Measurements from ENCODE around the gene C6orf141. TPM values are rescaled to one million over a fixed set of nuclear protein-coding genes. Genes with fewer than 3 reads are reported as not detected.
A peak's percentile ranks its signal among the peaks of the same experiment; 100 is the strongest.

The C6orf141 gene
- polyA plus RNA-seq (2011; rRNA removed) (not detected in 2 replicates), polyA minus RNA-seq (2011; rRNA and poly(A)+ RNA removed) (not detected in 2 replicates)

- TF ChIP-seq CTCF (IDR thresholded peaks at IDR 0.05; ENCODE audit: low read depth, low read length), result no peak
- no peak within 1 kb of the TSS for H3K27ac ChIP-seq (ENCODE audit: low read depth, low read length)
- peak within 1 kb of the TSS; percentile 43 for H3K4me3 ChIP-seq (ENCODE audit: low read depth, low read length)
- ChIA-PET POLR2A (no interaction called here), CTCF (interaction anchor here (1.0 to 14.7 kb wide), 4 partner anchors 9 to 299 kb away, joined by 3 to 177 read pairs (median 16); no protein-coding TSS in a partner anchor)
- no peaks in the 10 kb centered on the region; the same call in 1 of the 2 replicates for H3K9me3 ChIP-seq (ENCODE audit: control insufficient read depth, insufficient read depth, low read length)
- H3K27me3 ChIP-seq (ENCODE audit: control insufficient read depth, insufficient read depth, low read length), result peaks cover 16% of the 10 kb centered on the region
- DNase-seq (ENCODE audit: low read depth, low spot score), result no peak
Measured at GRCh38 chr6:49550492-49551077, at the start of gene C6orf141. TSS of gene C6orf141 (plus strand) at chr6:49550668. CDS start at chr6:49550793, 125 bp downstream.

- H3K4me3 ChIP-seq (ENCODE audit: low read depth, low read length), result no peak overlapping the region
- H3K27ac ChIP-seq (ENCODE audit: low read depth, low read length), result no peak overlapping the region
- ChIA-PET CTCF (interaction anchor here (0.6 kb wide), 1 partner anchor 29 kb away, joined by 5 read pairs; no protein-coding TSS in a partner anchor), POLR2A (no interaction called here)
- no peaks in the 10 kb centered on the region for H3K27me3 ChIP-seq (ENCODE audit: control insufficient read depth, insufficient read depth, low read length)
- TF ChIP-seq CTCF (IDR thresholded peaks at IDR 0.05; ENCODE audit: low read depth, low read length), result no peak
- H3K9me3 ChIP-seq (ENCODE audit: control insufficient read depth, insufficient read depth, low read length), result no peaks in the 10 kb centered on the region
- no peak for DNase-seq (ENCODE audit: low read depth, low spot score)
Measured at GRCh38 chr6:49504666-49505065, 45.8 kb upstream of the C6orf141 start.

GRCh38 chr6:49506569-49507111 lies 43.8 kb upstream of the C6orf141 start:
- DNase-seq (ENCODE audit: low read depth, low spot score), result no peak
- H3K27me3 ChIP-seq (ENCODE audit: control insufficient read depth, insufficient read depth, low read length), result peaks cover 3% of the 10 kb centered on the region
- no peak for TF ChIP-seq CTCF (IDR thresholded peaks at IDR 0.05; ENCODE audit: low read depth, low read length)
- no peak overlapping the region for H3K4me3 ChIP-seq (ENCODE audit: low read depth, low read length)
- H3K27ac ChIP-seq (ENCODE audit: low read depth, low read length), result no peak overlapping the region
- POLR2A ChIA-PET, result no interaction called here
- CTCF ChIA-PET, result no interaction called here
- H3K9me3 ChIP-seq (ENCODE audit: control insufficient read depth, insufficient read depth, low read length), result no peaks in the 10 kb centered on the region

GRCh38 chr6:49509342-49509741 lies 41.1 kb upstream of the C6orf141 start:
- TF ChIP-seq CTCF (IDR thresholded peaks at IDR 0.05; ENCODE audit: low read depth, low read length), result no peak
- Histone ChIP-seq H3K27ac (ENCODE audit: low read depth, low read length) (no peak overlapping the region), H3K4me3 (ENCODE audit: low read depth, low read length) (no peak overlapping the region), H3K9me3 (ENCODE audit: control insufficient read depth, insufficient read depth, low read length) (no peaks in the 10 kb centered on the region), H3K27me3 (ENCODE audit: control insufficient read depth, insufficient read depth, low read length) (peaks cover 3% of the 10 kb centered on the region)
- ChIA-PET POLR2A (no interaction called here), CTCF (no interaction called here)
- no peak for DNase-seq (ENCODE audit: low read depth, low spot score)

Measured in AG04450 (cell line).